Inflammatory macrophage treated with lipopolysaccharide for 4 hours (primary cell): ENCODE results near the gene SENP7.
"Not testable (repeated sequence)": the region's sequence is repeated elsewhere in the genome, so short reads cannot be mapped to it uniquely, and the experiment has no call there.

Source experiments
- DNase-seq: peaks from one replicate; pipeline ENCODE4 v3.0.0-alpha.2; 2020

SENP7 gene, protein sequence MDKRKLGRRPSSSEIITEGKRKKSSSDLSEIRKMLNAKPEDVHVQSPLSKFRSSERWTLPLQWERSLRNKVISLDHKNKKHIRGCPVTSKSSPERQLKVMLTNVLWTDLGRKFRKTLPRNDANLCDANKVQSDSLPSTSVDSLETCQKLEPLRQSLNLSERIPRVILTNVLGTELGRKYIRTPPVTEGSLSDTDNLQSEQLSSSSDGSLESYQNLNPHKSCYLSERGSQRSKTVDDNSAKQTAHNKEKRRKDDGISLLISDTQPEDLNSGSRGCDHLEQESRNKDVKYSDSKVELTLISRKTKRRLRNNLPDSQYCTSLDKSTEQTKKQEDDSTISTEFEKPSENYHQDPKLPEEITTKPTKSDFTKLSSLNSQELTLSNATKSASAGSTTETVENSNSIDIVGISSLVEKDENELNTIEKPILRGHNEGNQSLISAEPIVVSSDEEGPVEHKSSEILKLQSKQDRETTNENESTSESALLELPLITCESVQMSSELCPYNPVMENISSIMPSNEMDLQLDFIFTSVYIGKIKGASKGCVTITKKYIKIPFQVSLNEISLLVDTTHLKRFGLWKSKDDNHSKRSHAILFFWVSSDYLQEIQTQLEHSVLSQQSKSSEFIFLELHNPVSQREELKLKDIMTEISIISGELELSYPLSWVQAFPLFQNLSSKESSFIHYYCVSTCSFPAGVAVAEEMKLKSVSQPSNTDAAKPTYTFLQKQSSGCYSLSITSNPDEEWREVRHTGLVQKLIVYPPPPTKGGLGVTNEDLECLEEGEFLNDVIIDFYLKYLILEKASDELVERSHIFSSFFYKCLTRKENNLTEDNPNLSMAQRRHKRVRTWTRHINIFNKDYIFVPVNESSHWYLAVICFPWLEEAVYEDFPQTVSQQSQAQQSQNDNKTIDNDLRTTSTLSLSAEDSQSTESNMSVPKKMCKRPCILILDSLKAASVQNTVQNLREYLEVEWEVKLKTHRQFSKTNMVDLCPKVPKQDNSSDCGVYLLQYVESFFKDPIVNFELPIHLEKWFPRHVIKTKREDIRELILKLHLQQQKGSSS

DNA sequence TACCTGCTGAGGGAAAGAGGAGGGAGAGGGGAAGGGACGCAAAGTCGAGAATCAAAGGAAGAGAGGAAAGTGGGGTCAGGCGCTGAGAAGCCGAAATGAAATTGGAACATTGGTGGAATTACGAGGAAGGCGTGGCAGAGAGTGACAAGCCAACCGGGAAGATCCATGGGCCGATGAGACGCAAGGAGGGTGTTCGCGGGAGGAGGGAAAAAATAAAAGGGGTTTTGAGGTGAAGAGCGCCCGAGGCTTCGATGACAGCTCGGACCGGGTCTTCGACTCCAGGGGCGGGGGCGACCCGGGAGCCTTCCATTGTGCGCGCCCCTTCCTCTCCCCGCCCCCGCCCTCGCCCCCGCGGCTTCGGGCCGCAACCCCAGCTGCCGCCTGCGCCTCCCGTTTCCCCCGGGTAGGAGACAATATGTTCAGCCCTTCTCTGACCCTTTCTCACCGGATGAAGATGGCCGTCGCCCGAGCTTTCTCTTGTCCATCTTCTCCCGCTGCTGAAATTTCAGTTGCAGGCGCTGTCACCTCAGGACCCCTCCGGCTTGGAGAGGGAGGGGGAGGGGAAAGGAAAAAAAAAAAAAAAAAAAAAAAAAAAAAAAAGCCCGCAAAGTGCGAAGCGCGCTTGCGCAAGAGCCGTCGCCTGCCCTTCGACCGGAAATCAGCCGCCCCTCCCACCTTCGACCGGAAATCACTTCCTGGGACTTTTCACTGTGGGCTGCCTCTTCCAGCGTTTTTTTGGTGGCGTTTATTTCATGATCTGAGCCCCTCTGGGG is at the start of gene SENP7:
Gene SENP7 (minus strand): TSS at position 567 of the 773 bp plus-strand sequence. CDS start 82 bp downstream, at position 485.
- DNase-seq, result peak; percentile 79

DNA sequence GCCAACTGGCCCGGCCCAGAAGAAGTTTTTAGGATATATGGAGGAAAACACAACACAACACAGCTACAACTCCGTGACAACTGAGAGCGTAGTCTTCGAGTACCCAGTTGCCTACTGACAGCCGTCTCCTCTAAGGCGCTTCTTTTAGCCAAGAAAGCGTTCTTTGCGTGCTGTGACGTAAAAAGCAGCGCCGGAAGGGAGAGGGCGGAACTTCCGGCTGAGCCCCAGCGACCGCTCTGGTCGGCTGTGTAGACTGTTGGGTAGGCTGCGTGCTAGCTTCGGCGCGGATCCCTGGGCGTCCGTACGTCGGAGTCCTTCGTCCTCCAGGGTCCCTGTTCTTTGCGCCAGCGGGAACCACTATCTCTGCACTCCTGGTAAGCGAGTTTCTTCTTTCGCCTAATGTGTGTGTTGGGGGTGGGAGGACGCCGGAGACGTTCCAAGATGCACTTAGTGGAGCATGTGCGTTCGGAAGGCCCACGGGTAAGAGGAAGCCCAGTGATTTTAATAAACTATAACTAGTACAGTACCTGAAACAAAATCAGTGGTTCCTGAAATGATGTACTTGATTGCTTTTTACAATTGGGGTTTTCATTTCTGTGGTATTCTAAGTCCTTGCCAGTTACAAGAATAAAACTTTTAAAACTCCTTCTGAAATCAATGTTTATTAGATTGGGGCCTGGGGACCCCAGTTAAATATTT is 48.8 kb upstream of the SENP7 start, which contains the start of gene TRMT10C:
Gene TRMT10C (plus strand): TSS at position 239 of the 699 bp plus-strand sequence. CDS start 2,914 bp downstream, outside the sequence.
- DNase-seq, result peak; percentile 96

DNA sequence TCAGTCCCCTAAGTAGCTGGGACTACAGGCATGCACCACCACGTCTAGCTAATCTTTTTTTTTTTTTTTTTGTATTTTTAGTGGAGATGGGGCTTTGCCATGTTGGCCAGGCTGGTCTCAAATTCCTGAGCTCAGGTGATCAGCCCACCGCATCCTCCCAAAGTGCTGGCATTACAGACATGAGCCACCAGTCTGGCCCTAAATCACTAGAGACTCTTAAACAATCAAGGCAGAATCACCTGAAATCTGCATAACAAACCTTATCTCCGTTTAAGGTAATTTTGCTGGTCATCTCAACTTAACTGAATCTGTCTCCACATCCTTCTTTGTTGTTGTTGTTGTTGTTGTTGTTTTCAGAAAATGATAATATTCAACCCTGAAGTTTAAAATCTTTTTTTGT is 43.1 kb upstream of the SENP7 start:
- DNase-seq, result no peak

DNA sequence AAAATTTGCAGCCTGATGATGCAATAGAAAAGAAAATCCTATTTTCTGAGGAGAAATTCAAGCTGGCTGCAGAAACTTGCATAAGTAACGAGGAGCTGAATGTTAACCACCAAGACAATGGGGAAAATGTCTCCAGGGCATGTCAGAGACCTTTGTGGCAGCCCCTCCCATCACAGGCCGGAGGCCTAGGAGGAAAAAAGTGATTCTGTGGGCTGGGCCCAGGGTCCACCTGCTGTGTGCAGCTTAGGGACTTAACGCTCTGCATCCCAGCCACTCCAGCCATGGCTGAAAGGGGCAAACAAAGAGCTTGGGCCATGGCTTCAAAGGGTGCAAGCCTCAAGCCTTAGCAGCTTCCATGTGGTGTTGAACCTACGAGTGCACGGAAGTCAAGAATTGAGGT is 40.4 kb upstream of the SENP7 start:
- DNase-seq, result not testable (repeated sequence)

DNA sequence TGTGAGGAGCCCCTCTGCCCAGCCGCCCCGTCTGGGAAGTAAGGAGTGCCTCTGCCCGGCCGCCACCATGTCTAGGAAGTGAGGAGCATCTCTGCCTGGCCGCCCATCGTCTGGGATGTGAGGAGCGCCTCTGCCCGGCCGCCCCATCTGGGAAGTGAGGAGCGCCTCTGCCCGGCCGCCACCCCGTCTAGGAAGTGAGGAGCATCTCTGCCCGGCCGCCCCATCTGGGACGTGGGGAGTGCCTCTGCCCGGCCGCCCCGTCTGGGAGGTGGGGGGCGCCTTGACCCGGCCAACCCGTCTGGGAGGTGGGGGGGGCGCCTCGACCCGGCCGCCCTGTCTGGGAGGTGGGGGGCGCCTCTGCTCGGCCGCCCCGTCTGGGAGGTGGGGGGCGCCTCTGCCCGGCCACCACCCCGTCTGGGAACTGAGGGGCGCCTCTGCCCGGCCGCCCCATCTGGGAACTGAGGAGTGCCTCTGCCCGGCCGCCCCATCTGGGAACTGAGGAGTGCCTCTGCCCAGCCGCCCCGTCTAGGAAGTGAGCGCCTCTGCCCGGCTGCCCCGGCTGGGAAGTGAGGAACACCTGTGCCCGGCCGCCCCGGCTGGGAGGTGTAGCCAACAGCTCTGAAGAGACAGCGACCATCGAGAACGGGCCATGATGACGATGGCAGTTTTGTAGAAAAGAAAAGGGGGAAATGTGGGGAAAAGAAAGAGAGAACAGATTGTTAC is 38.5 kb upstream of the SENP7 start:
- DNase-seq, result not testable (repeated sequence)

DNA sequence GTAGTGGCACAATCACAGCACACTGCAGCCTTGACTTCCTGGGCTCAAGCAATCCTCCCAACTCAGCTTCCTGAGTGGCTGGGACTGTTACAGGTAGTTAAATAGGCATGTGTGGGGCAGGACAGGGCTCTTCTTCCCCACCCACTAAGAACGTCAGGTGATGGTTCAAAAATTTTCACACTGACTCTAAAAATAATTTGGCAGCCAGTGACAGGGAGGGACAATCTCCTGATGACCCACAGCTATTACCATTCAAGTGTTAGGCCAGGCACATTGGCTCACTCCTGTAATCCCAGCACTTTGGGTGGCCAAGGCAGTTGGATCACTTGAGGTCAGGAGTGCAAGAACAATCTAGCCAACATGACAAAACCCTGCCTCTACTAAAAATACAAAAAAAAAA is 36.5 kb upstream of the SENP7 start:
- DNase-seq, result no peak

DNA sequence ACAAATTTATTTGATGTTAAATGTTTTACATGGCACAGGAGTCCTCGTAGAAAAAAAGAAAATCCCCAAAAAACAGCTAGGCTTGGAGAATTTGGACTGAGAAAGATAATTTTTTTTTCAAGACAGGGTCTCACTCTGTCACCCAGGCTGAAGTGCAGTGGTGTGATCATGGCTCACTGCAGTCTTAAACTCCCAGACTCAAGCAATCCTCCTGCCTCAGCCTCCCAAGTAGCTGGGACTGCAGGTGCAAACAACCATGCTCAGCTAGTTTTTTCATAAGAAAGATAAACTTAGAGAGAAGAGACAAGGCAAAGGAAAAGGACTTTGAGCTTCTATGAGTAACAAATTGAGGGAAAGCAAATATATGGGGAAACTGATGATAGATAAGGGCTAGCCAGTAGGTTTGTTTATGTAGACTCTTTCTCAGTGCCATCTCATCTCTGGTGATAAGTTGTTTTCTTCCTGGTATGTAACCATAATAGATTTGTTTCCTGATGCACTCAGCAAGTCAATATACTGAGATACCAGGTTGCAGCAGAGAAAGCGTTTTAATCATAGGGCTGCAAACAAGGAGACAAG is 35.6 kb upstream of the SENP7 start:
- DNase-seq, result no peak

DNA sequence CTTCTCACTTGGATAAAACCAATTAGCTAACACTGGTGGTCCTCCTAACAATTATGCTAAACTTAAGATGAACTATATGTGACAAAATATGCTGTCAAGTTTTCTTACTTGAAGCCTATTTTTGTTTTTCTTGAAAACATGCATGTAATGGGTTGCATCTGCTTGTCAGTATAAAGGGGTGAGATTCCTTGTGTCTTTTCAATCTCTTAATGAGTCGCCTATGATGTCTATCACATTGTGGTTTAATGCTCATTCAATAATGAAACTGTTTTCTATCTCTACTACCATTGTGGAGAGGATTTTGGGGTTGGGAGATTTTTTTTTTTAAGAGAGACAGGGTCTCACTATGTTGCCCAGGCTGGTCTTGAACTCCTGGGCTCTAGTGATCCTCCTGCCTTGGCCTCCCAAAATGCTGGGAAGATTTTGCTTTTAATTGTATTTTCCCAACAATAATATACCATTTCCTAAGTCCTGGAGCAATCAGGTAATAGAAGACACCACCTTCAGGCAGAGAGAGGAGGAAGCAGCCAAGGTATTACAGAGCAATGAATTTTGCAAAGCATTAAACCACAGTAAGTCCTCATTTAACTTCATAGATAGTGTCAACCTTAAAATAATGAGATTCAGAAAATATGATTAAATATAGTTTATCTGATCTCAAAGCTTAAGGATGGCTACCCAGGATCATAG is 31.3 kb upstream of the SENP7 start:
- DNase-seq, result no peak

DNA sequence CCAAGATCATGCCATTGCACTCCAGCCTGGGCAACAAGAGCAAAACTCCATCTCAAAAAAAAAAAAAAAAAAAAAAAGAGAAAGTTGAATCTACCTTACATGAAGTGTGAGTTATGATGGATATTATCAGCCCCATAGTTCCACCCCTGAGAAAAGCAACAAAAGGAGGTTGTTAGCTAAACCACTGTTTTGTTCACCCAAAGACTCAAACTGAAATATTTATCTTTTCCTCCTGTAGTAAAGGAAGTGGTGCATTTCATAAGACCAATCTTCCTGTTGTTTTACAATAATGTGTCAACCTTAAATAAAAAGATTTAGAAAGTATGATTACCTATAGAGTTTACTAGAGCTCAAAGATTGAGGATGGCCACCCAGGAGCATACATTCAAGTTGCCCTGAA is 29.9 kb upstream of the SENP7 start:
- DNase-seq, result no peak

DNA sequence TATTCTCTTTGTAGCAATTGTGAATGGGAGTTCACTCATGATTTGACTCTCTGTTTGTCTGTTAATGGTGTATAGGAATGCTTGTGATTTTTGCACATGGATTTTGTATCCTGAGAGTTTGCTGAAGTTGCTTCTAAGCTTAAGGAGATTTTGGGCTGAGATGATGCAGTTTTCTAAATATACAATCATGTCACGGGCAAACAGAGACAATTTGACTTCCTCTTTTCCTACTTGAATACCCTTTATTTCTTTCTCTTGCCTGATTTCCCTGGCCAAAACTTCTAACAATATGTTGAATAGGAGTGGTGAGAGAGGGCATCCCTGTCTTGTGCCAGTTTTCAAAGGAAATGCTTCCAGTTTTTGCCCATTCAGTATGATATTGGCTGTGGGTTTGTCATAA is 23.9 kb upstream of the SENP7 start:
- DNase-seq, result not testable (repeated sequence)

DNA sequence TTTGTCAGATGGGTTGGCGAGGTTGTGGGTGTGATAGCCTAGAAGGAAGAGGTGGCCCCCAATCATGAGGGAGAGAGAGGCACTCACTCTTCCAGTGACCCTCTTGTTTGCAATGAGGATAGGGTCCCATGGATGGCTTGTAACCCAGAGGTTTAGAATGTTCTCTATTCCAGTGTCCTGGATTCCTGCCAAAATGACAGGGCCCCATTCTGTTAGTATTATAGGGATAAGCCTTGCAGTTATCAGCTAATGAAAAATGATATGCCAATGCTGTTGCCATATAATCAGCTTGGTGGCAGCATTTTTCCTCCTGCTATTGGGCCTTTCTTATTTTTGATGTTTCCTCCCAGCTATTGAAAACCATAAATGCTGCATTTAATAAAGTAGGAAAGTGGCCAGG is 23.3 kb upstream of the SENP7 start:
- DNase-seq, result no peak

DNA sequence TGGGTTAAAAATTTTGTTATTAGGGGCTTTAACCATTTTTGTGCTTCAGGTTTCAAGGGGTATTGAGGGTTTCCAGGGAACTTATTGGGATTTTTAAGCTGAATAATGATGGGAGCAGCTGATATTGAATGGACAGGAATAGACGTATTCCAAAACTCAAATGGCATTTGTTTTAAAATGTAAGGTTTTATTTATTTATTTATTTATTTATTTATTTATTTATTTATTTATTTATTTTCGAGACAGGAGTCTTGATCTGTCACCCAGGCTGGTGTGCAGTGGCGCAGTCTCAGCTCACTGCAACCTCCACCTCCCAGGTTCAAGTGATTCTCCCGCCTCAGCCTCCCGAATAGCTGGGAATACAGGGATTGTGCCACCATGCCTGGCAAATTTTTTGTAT is 22.2 kb upstream of the SENP7 start:
- DNase-seq, result no peak

DNA sequence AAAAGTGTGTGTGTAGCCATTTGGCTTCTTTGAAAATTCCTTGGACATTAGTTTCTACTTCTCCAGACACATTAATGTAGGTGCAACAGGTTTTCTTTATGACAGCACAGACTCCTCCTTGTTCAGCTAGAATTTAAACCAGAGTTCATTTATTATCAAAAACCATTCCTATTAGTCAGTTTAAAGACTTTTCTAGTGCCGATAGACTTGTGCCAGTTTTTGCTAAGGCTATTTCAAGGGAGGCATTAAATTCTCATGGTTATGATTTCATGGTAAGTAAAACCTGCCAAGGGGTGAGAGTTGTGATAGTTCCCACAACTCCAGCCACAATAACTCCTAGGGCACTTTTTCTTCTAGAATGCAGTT is 20.6 kb upstream of the SENP7 start:
- DNase-seq, result no peak

DNA sequence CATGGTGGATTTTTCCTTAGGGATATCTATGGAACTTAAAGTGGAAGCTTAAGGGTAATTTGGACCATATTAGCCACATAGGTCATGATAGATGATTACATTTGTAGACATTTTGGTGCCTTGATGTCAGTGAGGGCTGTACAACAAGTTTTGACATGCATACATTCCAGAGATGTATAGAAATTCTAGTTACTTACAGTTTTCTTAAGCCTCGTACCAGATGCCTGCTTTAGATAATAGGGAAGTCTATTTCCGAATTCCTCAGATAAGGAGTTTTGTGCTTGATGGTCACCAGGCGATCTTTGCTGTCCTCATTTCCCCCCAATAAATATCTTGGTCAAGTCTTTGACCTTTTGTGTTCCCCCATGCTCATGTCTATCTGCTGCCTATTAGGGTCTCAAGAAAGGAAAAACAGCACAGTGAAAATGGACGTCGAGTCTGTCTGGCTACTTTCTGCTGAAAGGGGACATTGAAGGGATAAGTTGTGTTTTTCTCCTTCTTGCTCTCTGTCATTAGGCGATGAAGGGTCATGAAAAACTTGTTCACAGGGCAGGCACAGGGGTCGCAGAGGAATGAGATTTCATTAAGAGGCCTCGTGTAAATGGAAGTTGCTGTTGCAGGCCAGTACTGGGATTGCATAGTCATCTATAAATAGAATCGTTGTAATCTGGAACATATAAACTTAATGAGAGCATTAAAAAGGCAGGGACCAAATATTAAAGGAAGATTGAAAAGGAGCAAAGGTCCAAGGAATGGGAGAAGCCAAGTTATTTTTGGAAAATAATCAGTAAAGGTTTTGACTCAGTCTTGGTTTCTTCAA is 20.0 kb upstream of the SENP7 start:
- no peak for DNase-seq

DNA sequence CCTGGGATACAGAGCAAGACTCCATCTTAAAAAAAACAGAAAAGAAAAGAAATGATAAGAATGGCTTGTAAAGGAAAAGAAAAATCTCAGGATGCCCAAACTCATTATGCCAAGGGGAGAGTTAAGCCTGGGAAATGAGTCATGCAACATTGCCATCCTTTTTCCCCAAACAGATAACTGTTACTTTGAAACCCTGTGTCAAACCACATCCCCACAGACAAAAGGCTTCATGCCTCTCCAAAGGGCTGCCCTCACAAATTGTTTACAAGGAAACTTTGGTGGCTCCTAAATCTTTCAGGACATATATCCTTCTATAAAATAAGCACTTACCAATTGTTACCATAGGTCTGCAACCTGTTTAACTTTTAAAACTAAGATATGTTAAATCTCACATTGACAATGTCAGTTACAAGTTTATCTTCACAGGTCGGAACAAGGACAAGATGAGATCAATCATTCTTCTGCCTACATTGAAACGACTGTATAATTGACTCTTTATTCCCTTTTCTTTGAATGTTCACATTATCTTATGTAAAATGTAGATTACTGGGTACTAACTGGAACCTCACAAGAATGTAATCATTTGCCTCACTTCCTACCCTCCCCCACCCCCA is 18.6 kb upstream of the SENP7 start:
- DNase-seq, result no peak

DNA sequence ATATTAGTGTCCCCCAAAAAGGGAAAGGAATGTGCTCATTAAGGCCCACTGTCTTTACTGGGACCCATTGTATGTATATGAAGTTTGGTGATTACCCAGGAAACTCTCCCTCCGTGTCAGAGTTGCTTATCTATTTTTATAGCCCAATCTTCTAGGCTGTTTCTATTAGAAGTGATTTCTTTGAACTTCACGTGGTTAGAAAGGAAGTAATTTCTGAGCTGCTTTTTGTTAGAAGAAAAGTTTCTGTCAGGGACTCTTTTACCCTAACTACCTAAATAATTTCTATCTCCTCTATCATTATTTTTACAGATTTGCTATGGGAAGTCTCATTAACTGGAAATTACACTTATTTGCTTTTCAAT is 17.7 kb upstream of the SENP7 start:
- no peak for DNase-seq

DNA sequence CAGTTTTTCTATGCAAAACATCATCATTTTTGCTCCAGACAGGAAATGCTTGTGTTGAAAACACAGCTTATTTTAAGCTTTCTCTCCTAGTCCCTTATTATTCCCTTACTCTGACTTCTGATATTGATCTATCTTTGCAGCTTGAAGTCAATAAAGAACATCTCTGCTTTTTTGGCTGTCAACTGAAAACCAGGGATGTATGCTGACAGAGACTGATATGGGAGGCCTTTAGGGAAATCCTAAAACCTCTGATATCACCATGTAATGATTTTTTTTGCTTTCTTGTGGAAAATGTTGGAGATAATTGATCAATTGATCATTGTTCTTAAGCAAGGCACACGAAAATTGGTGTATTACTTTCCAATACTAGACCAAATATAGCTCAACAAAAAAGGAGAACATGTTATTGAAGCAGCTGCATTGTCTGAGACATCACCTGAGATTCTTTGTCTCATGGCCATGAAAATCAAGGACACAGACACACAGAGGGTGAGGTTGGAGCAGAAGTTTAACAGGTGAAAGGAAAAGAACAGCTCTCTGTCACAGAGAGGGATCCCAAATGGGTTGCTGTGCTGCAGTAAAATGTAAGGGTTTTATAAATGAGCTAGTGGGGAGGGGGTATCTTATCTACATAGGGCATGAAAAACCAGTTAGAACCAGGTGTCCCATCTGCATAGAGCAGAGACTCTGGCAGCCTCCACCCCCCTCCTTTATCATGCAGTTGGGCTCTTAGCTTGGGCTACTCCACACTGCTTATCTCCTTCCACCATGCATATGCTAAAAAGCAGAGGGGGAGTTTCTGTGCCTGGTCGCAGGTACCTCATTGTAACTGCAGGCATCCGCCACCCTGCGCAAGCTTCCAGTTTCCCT is 17.0 kb upstream of the SENP7 start:
- DNase-seq, result no peak

DNA sequence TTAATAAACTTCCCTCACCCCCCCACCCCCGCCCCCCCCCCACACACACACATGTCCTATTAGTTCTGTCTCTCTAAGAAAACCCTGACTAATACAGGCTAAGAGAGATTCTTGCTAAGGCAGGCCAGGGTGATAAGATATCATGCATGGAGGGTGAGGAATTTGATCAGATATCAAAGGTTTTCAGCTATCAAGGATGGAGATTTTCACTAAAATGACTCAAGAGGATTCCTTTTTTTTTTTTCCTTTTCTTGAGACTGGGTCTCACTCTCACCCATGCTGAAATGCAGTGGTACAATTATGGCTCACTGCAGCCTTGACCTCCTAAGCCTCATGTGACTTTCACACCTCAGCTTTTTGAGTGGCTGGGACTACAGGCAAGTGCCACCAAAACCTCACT is 14.9 kb upstream of the SENP7 start:
- no peak for DNase-seq
